PC-3 (cell line): ENCODE results near the gene PHLDB1. TPM values are rescaled to one million over a fixed set of nuclear protein-coding genes. Genes with fewer than 3 reads are reported as not detected.
"Not testable (repeated sequence)": the region's sequence is repeated elsewhere in the genome, so short reads cannot be mapped to it uniquely, and the experiment has no call there.

Source experiments
- ATAC-seq: fragments of 200-7000 bp; cut with Tn5 transposase; 2 replicates; pipeline ENCODE4 v1.9.1; 2020; ENCODE audit warnings: mild to moderate bottlenecking, moderate library complexity
- BruUV-seq: library from RNA; stranded (reverse); fragments of 400-500 nt; replicated peaks from 2 replicates; lab custom pipeline; 2021; lab: Mats Ljungman, UMichigan
- CTCF ChIA-PET: fragments of 300-600 bp; sonication (Branson Sonifier 250); formaldehyde crosslinking; loops from one replicate; lab custom pipeline; 2022; ENCODE audit warnings: antibody characterized with exemption; lab: Charles Lee
- POLR2A ChIA-PET: fragments of 300-600 bp; sonication (Branson Sonifier 250); formaldehyde crosslinking; loops from one replicate; lab custom pipeline; 2022; ENCODE audit warnings: antibody characterized with exemption; ENCODE audit not compliant: unreplicated experiment; lab: Charles Lee
- DNase-seq: peaks from one replicate; pipeline ENCODE4 v3.0.0-alpha.2; 2015
- H2AFZ ChIP-seq: fragments of 300-600 bp; sonication (generic); 2 replicates; pipeline ENCODE4 v1.6.0; 2016; ENCODE audit warnings: antibody characterized with exemption, low read length
- H3F3A ChIP-seq: fragments of 300-600 bp; sonication (generic); one replicate; pipeline ENCODE4 v1.6.0; 2017; ENCODE audit warnings: antibody characterized with exemption, low read length, control low read depth, mild to moderate bottlenecking; ENCODE audit not compliant: unreplicated experiment
- H3K27ac ChIP-seq: fragments of 300-600 bp; sonication (generic); 2 replicates; pipeline ENCODE4 v1.5.1; 2016; ENCODE audit warnings: mild to moderate bottlenecking, low read length
- H3K27me3 ChIP-seq: fragments of 300-600 bp; sonication (generic); 2 replicates; pipeline ENCODE4 v1.6.1; 2016; ENCODE audit warnings: low read length, mixed read lengths
- H3K36me3 ChIP-seq: fragments of 300-600 bp; sonication (generic); 2 replicates; pipeline ENCODE4 v1.6.1; 2016; ENCODE audit warnings: low read depth, mixed run types, low read length, mixed read lengths
- H3K4me1 ChIP-seq: fragments of 300-600 bp; sonication (generic); 2 replicates; pipeline ENCODE4 v1.5.1; 2016; ENCODE audit warnings: low read length; ENCODE audit not compliant: insufficient read depth
- H3K4me2 ChIP-seq: fragments of 300-600 bp; sonication (generic); 2 replicates; pipeline ENCODE4 v1.6.0; 2016; ENCODE audit warnings: low read length
- H3K4me3 ChIP-seq: fragments of 300-600 bp; sonication (generic); 2 replicates; pipeline ENCODE4 v1.5.1; 2016; ENCODE audit warnings: mild to moderate bottlenecking, low read length, mixed read lengths
- H3K79me2 ChIP-seq: fragments of 300-600 bp; sonication (generic); 2 replicates; pipeline ENCODE4 v1.6.1; 2017; ENCODE audit warnings: low read length, mixed read lengths
- H3K9ac ChIP-seq: fragments of 300-600 bp; sonication (generic); 2 replicates; pipeline ENCODE4 v1.6.0; 2016; ENCODE audit warnings: mild to moderate bottlenecking, low read length
- H3K9me2 ChIP-seq: fragments of 300-600 bp; sonication (generic); replicated peaks from 2 replicates; pipeline ENCODE4 v1.6.1; 2016; ENCODE audit warnings: mixed run types, low read length, mixed read lengths
- H3K9me3 ChIP-seq: fragments of 300-600 bp; sonication (generic); 2 replicates; pipeline ENCODE4 v1.6.1; 2016; ENCODE audit warnings: low read length, mixed read lengths
- H4K20me1 ChIP-seq: fragments of 300-600 bp; sonication (generic); 2 replicates; pipeline ENCODE4 v1.6.1; 2016; ENCODE audit warnings: low read length, mixed read lengths
- EZH2 ChIP-seq: fragments of 300-600 bp; sonication (generic); IDR thresholded peaks from one replicate; pipeline ENCODE4 v1.6.1; 2017; ENCODE audit warnings: antibody characterized with exemption, mild to moderate bottlenecking, low read length; ENCODE audit not compliant: unreplicated experiment
- EZH2phosphoT487 ChIP-seq: fragments of 300-600 bp; sonication (generic); IDR thresholded peaks from 2 replicates; pipeline ENCODE4 v1.6.1; 2018; ENCODE audit warnings: mild to moderate bottlenecking, antibody characterized with exemption, low read length, borderline replicate concordance
- intact Hi-C: fragments of 100-400 bp; cut with micrococcal nuclease; formaldehyde crosslinking; loops from 2 replicates; pipeline ENCODE4 v1.9.0; 2023
- total RNA-seq: library from RNA; depleted of rRNA; stranded (reverse); fragments of >200 nt; gene quantifications from 2 replicates; pipeline ENCODE4 v1.2.3, GENCODE V29; 2014
- TF ChIP-seq, protein P1 (sequence below): fragments of 300-600 bp; sonication (generic); conservative IDR thresholded peaks from 2 replicates; pipeline ENCODE4 v1.5.1; 2017; ENCODE audit warnings: antibody characterized with exemption, low read depth, mild to moderate bottlenecking, low read length

PHLDB1 gene
- total RNA-seq, 1 experiment from 2014 or later: 36.1 TPM

DNA sequence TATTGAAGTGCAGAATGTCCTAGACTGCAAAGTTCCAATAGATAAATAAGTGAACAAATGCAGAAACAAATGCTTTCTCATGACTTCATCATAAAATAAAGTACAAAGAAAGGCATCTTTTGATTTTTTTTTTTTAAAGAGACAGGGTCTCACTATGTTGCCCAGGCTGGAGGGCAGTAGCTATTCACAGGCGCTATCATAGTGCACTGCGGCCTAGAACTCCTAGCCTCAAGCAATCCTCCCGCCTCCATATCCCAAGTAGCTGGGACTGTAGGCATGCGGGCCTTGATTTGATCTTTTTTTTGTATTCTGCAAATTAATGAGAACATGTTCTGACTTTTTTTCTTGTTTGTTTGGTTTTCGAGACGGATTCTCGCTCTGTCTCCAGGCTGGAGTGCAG is 32.8 kb upstream of the PHLDB1 start:
- no peaks in the 10 kb centered on the region for H3K9me3 ChIP-seq
- H3K27me3 ChIP-seq: no peaks in the 10 kb centered on the region
- H3K4me1 ChIP-seq: peaks cover 25% of the 10 kb centered on the region
- peak overlapping the region; percentile 88 for H3K4me3 ChIP-seq
- no peak overlapping the region for H3K27ac ChIP-seq
- no peaks in the 10 kb centered on the region for H3F3A ChIP-seq
- no peaks in the 10 kb centered on the region for H3K9me2 ChIP-seq
- no TSS peak for BruUV-seq
- DNase-seq (no peak), ATAC-seq (no peak)
- no peak overlapping the region for H2AFZ ChIP-seq
- TF ChIP-seq, protein P1, sequence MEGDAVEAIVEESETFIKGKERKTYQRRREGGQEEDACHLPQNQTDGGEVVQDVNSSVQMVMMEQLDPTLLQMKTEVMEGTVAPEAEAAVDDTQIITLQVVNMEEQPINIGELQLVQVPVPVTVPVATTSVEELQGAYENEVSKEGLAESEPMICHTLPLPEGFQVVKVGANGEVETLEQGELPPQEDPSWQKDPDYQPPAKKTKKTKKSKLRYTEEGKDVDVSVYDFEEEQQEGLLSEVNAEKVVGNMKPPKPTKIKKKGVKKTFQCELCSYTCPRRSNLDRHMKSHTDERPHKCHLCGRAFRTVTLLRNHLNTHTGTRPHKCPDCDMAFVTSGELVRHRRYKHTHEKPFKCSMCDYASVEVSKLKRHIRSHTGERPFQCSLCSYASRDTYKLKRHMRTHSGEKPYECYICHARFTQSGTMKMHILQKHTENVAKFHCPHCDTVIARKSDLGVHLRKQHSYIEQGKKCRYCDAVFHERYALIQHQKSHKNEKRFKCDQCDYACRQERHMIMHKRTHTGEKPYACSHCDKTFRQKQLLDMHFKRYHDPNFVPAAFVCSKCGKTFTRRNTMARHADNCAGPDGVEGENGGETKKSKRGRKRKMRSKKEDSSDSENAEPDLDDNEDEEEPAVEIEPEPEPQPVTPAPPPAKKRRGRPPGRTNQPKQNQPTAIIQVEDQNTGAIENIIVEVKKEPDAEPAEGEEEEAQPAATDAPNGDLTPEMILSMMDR: no peak
- TF ChIP-seq EZH2: no peak
- no peak for TF ChIP-seq EZH2phosphoT487
- H3K9ac ChIP-seq: no peak overlapping the region
- POLR2A ChIA-PET: no interaction called here
- H3K36me3 ChIP-seq: peaks cover 3% of the 10 kb centered on the region; the same call in 1 of the 2 replicates
- intact Hi-C loops: no loop called here
- peak overlapping the region; percentile 91 for H3K4me2 ChIP-seq
- CTCF ChIA-PET: no interaction called here
- H3K79me2 ChIP-seq: peaks cover 76% of the 10 kb centered on the region
- H4K20me1 ChIP-seq: peaks cover 41% of the 10 kb centered on the region

GRCh38 chr11:118577995-118578394 is 29.4 kb upstream of the PHLDB1 start:
- ATAC-seq, CTCF ChIA-PET, H3K4me2 ChIP-seq, H3K27me3 ChIP-seq, H2AFZ ChIP-seq, intact Hi-C loops, POLR2A ChIA-PET, H3F3A ChIP-seq, H3K4me3 ChIP-seq, H3K9me2 ChIP-seq, H3K27ac ChIP-seq, DNase-seq, BruUV-seq, H3K9ac ChIP-seq, H3K9me3 ChIP-seq: not testable (repeated sequence)
- H3K4me1 ChIP-seq: peaks cover 20% of the 10 kb centered on the region
- H3K79me2 ChIP-seq: peaks cover 85% of the 10 kb centered on the region
- peaks cover 12% of the 10 kb centered on the region for H3K36me3 ChIP-seq
- H4K20me1 ChIP-seq: peaks cover 53% of the 10 kb centered on the region

GRCh38 chr11:118581057-118581456 is 26.4 kb upstream of the PHLDB1 start:
- H3K9me2 ChIP-seq: no peaks in the 10 kb centered on the region
- no peak overlapping the region for H3K9ac ChIP-seq
- ChIA-PET POLR2A (no interaction called here), CTCF (no interaction called here)
- peaks cover 25% of the 10 kb centered on the region for H4K20me1 ChIP-seq
- DNase-seq: no peak
- peaks cover 54% of the 10 kb centered on the region for H3K79me2 ChIP-seq
- no peaks in the 10 kb centered on the region for H3F3A ChIP-seq
- H3K4me1 ChIP-seq: no peaks in the 10 kb centered on the region
- no peaks in the 10 kb centered on the region for H3K9me3 ChIP-seq
- H3K27me3 ChIP-seq: no peaks in the 10 kb centered on the region
- no peak for ATAC-seq
- H3K36me3 ChIP-seq: peaks cover 38% of the 10 kb centered on the region
- no peak overlapping the region for H3K27ac ChIP-seq
- H2AFZ ChIP-seq: no peak overlapping the region
- intact Hi-C loops: no loop called here
- no peak overlapping the region for H3K4me2 ChIP-seq
- TF ChIP-seq, protein P1: no peak
- TF ChIP-seq EZH2phosphoT487 (no peak), EZH2 (no peak)
- H3K4me3 ChIP-seq: no peak overlapping the region
- BruUV-seq: no TSS peak
